Renal pelvis (tissue), 4 donors: Measurements from ENCODE around the gene ARID5A. TPM values are rescaled to one million over a fixed set of nuclear protein-coding genes. Genes with fewer than 3 reads are reported as not detected.
A peak's percentile ranks its signal among the peaks of the same experiment; 100 is the strongest.

Source experiments
- DNase-seq: peaks from one replicate; pipeline ENCODE4 v3.0.0-alpha.2; 2013
- polyA plus RNA-seq, 3 donors: library from polyadenylated mRNA; unstranded; fragments of 120-200 nt; gene quantifications; one replicate each; pipeline ENCODE4 v1.2.1, GENCODE V29; 2013; ENCODE audit not compliant: insufficient read length in 3 of 3

The ARID5A gene
- polyA plus RNA-seq, 3 donors = 4.5 to 5.4 (median 5.2) TPM

GRCh38 chr2:96526615-96527285, 9.8 kb upstream of the ARID5A start:
- DNase-seq = no peak

DNA sequence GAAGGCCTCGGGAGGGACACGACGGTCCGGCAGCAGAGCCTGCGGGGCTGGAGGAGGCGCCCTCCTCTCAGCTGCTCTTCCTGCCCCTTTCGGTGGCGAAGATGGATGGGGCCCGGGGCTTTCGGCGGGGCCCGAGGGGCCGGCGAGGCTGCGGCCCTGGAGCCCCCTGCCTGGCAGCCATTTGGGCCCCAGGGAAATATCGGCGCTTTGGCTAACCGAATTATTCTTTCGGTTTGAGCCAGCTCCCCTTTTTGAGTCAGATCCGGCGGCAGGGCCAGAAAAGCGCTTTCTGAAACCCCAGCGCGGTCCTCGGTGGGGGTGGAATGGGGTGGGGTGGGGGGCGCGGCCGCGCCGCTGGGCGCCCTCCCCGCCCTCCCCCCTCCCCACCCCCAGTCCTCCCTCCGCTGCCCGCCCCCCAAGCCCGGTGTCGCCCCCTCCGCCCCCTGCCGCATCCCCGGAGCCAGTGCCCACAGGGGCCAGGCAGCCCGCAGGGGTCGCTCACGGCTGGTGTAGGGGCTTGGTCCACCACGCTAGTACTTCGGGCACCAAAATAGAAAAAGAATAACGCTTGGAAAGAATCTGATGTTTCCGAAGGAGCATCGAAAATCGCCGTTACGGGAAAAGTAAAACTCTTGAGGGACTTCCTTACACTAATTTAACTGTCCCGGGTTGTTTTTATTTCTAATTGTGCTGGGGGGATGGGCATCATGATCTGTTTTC, 9.1 kb upstream of the ARID5A start:
- DNase-seq = no peak

- DNase-seq = no peak
Measured at GRCh38 chr2:96528006-96528699, 8.4 kb upstream of the ARID5A start.

DNA sequence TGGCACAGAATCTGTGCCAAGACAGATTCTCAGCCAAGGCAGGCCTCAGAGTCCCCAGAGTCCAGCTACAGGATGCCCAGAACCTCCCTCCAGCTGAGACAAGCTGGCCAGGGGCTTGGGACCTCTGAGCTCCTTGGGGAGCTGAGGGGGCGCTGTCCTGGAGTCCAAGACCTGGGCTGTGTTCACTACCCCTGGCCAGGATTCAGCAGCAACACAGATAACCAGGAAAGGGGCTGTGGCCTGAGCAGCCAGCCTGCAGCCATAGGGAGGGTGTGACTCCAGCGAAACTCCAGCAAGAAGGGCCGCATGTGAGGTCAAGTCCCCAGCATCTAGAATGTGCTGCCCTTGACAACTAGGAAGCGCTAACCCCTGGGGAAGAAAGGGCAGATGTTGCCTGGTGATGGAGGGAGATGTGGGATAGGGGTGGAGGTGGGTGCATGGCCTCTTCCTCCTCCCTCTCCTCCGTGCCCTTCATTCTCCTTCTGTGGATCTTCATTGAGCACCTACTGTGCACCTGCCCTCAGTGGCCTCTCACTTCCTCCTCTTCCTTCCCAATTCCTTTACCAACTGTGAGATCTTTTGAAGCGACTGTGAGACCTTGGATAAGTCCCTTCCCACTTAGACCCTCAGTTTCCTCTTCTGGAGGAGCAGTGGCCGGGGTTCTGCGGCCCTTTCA, 7.7 kb upstream of the ARID5A start:
- no peak for DNase-seq

GRCh38 chr2:96529376-96530143, 7.0 kb upstream of the ARID5A start:
- DNase-seq = no peak

DNA sequence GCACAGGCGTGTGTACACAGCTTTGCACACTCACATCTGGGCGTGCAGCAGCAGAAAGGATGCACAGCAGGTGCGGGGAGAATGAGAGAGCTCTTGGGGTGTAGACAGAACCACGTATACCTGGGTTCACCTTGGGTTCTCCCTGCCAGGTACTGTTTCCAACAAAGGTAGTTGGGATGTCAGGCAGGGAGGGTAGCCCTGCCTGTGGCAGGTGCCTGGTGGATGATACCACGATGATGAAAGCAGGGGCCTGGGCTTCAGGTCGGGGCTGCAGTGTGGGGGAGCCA, 6.5 kb upstream of the ARID5A start:
- no peak for DNase-seq

- no peak for DNase-seq
Measured at GRCh38 chr2:96530474-96531357, 5.8 kb upstream of the ARID5A start.

- no peak for DNase-seq
Measured at GRCh38 chr2:96531366-96531765, 5.2 kb upstream of the ARID5A start.

GRCh38 chr2:96531872-96532505, 4.6 kb upstream of the ARID5A start:
- peak; percentile 98 for DNase-seq

GRCh38 chr2:96532641-96533291, 3.8 kb upstream of the ARID5A start:
- no peak for DNase-seq

- no peak for DNase-seq
Measured at GRCh38 chr2:96533292-96534073, 3.1 kb upstream of the ARID5A start.

DNA sequence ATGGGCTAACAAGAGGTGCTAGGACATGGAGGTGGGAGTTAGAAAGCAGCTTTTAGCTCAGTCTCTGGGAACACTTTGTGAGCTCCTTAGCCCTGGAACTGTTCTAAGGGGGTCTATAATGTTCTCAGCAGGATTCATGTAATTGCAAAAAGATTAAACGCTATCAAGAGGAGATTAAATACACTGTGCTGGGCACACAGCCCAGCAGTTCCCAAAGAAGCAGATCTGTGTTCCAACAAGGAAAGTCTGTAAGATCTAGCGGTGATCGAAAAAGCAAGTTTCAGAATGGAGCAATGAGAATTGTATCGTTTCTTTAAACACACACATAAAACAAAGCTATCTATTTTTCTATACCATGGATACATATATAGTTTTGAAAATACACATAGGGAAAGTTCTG, 2.4 kb upstream of the ARID5A start:
- no peak for DNase-seq

GRCh38 chr2:96534701-96535181, 1.8 kb upstream of the ARID5A start:
- no peak for DNase-seq

DNA sequence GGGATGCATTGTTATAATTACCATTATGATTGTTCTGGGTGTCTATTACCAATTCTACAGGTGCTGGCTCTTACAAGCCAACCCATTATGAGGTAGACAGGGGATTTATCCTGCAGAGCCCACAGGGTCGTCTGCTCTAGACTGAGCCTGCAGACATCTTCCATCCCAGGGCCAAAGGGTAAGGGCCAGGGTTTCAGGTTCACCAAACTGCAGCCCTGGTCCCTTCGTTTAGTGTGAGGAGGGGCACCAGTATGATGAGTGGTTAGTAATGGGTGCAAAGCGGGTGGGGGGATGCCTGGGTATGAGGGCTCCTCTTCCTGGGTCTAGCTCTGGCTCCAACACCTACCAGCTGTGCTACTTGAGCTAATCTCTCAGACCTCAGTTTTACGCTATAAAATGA, 1.2 kb upstream of the ARID5A start:
- DNase-seq = no peak

DNA sequence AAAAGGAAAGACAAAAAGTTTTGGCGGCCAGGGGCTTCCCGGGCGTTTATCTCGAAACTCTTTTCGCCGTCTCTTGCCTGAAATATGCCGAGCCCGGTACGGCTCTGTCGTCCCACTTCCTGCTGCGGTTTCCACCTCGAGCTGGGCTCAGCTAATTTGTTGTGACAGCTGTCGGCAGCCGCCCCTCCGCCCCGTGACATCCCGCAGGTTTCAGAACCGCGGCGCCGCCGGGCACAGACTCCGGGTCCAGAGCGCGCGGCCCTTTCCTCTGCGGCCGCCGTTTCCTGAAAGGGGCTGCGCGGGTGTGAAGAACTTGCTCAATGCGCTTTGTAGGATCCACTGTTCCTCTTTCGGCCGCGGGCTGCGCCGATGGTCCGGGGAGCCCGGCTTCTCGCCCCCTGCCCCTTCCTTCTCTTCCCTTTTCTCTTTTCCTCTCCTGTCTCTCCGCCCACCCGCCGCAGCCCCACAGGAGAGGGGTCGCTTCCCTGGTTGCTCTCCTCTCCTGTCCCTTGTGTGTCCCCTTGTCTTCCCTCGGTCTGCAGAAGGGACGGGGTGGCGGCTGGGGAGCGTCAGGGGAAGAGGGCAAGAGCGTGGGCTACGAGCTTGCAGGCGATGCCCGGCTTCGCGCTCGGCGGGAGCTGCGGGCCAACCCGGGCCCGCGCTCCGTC, 648 bp downstream of the ARID5A start:
- peak; percentile 54 for DNase-seq

DNA sequence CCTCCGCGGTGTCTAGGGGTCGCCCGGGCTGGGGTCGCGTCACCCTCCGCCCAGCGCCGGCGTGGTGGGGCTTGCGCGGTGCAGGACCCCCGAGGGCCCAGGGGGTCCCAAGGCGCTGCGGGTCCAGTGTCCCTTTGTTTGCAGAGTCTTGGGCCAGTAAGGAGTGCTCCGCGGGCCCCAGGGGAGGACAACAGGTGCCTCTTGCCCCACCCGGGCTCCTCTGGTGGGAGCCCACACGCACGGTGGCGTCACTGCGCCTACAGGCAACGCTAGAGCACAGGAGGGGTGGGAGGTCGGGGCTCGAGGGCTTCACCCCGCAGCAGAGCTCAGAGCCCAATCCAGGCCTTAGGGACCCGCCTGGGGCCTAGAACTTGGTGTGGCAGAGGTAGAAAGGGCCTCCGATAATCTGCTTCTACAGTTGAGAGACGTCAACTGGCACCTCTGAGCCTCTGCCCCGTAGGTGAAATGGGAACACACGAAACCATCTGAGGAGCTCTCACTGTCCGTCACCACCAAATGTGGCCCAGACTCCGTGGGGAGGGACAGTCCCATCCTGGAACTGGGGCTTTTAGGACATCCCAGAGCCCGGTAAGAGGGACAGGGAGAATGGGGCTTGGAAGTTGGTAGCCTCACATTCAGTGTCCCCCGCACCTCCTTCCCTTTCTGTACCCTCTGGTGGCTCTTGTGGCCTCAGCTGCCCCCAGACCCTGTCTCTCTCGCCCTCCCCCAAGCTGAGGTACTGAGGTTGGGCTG, 1.4 kb downstream of the ARID5A start:
- DNase-seq = no peak

GRCh38 chr2:96538487-96539214, 2.1 kb downstream of the ARID5A start:
- DNase-seq = peak; percentile 61
